OCI-LY3 (cell line): ENCODE data around the gene CYTH1.

Experiments
- EZH2phosphoT487 ChIP-seq: fragments of 200-600 bp; shearing (Covaris generic); IDR thresholded peaks from 2 replicates; pipeline ENCODE4 v1.6.1; 2018; ENCODE audit warnings: antibody characterized with exemption, mixed run types, low read depth
- TF ChIP-seq, protein P1 (sequence below): fragments of 200-600, 300-600 bp; sonication (generic); IDR thresholded peaks from 2 replicates; pipeline ENCODE4 v1.5.1; 2014; ENCODE audit warnings: antibody characterized with exemption, low read length, low read depth

DNA sequence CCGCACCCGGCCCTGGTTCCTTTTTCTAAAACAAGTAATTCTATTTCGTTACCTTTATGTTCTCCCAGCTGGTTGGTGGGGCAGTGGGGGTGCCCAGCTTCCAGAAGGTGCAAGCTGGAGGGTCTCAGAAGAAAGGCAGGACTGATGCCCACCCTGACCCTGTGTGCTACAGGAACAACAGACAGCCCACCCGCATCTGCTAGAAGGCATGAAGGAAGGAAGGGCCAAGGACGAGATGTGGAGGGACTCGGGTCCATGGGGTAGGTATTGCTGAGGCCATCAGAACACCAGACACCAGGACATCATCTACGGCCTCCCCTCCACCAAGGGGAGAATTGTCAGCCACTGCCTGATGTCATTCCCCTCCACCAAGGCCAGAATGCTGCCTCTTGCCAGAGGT lies 6.4 kb upstream of the CYTH1 start:
- TF ChIP-seq, protein P1, sequence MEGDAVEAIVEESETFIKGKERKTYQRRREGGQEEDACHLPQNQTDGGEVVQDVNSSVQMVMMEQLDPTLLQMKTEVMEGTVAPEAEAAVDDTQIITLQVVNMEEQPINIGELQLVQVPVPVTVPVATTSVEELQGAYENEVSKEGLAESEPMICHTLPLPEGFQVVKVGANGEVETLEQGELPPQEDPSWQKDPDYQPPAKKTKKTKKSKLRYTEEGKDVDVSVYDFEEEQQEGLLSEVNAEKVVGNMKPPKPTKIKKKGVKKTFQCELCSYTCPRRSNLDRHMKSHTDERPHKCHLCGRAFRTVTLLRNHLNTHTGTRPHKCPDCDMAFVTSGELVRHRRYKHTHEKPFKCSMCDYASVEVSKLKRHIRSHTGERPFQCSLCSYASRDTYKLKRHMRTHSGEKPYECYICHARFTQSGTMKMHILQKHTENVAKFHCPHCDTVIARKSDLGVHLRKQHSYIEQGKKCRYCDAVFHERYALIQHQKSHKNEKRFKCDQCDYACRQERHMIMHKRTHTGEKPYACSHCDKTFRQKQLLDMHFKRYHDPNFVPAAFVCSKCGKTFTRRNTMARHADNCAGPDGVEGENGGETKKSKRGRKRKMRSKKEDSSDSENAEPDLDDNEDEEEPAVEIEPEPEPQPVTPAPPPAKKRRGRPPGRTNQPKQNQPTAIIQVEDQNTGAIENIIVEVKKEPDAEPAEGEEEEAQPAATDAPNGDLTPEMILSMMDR: no peak
- no peak for TF ChIP-seq EZH2phosphoT487
